Stimulated activated CD8-positive, alpha-beta memory T cell treated with anti-CD3 and anti-CD28 coated beads, Interleukin-2, amount 100 ng/mL, for 48 hours (primary cell): ENCODE results near the gene ATM.
A peak's percentile ranks its signal among the peaks of the same experiment; 100 is the strongest.

Experiments used
- DNase-seq, 2 donors: peaks; one replicate each; pipeline ENCODE4 v3.0.0-alpha.2; 2020; ENCODE audit warnings: low read depth in 2 of 2

ATM gene

GRCh38 chr11:108222574-108223347 lies at the start of gene ATM, which contains the start of gene NPAT:
Gene ATM (plus strand): TSS chr11:108223067. CDS start chr11:108227625, 4,558 bp downstream.
Gene NPAT (minus strand): TSS chr11:108222638. CDS start chr11:108222536, 102 bp downstream.
- peak; percentile 97 for DNase-seq

DNA sequence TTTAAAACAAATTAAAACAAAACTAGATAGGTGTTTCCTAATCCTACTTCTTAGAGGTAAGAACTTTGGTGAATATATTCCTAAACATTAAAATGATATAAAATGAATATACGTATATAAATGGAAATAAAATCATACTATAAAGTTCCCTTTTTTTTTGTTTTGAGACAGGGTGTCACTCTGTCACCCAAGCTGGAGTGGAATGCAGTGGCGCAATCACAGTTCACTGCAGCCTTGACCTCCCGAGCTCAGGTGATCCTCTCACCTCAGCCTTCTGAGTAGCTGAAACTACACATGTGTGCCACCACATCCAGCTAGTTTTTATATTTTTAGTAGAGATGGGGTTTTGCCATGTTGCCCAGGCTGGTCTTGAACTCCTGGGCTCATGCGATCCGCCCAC lies 45.3 kb upstream of the ATM start:
- DNase-seq, result no peak

GRCh38 chr11:108193725-108194124 lies 29.1 kb upstream of the ATM start:
- DNase-seq, result no peak

DNA sequence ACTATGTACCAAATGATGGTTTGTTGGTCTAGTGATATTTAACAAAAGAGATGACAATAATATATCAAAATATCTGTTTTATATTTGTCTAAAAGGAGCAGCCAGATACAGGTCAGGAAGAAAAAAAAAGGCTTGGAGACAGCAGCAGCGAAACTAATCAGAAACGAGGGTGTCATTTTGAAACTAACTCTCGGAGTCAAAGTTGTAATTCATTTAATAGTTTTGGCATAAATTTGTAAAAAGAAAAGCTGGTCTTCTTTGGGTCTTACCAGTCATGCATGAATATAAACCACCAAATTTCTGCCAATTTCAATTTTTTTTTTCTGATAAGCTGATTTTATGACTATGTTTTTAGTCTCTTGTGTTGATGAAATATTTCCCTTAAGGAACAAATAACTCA lies 26.0 kb upstream of the ATM start:
- DNase-seq, result no peak

DNA sequence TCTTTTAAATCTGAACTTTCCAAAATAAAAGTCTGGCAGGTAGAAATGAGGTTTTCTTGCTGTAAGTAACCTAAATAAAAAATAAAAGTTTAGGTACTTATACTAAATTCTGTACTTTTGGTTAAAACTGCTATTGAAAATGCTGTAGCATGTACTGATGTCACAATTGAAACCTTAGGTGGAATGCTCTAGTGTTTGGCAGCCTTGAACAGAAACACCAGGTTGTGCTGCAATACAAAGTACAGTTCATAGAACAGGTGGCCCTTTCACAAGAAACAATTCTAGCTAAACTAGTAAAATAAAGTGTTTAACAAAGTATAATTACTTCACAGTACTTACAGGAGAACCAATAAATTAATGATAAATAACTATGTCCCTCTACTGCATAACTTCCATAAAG lies 25.5 kb upstream of the ATM start:
- DNase-seq, result no peak

GRCh38 chr11:108198833-108199232 lies 24.0 kb upstream of the ATM start:
- DNase-seq, result no peak

- DNase-seq, result peak; percentile 41
Observed at GRCh38 chr11:108199446-108200321, 23.2 kb upstream of the ATM start.

GRCh38 chr11:108203075-108203474 lies 19.8 kb upstream of the ATM start:
- DNase-seq, result no peak

GRCh38 chr11:108204376-108204775 lies 18.5 kb upstream of the ATM start:
- DNase-seq, result no peak

DNA sequence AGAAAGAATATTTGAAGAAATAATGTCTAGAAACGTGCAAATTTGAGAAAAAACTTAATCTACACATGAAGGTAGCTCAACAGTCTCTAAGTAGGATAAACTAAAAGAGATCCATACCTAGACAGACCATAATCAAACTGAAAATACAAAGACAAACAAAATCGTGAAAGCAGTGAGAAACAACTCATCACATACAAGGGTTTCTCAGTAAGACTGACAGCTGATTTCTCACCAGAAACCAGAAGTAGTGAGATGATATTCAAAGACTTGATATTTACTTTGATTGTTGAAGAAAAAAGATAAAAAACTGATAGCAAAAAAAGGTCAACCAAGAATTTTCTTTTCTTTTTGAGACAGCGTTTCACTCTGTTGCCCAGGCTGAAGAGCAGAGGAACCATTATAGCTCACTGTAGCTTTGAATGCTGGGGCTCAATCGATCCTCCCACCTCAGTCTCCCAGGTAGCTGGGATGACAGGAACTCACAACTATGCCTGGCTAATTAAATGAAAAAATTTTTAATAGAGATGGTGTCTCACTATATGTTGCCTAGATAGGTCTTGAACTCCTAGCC lies 17.9 kb upstream of the ATM start:
- DNase-seq, result no peak

GRCh38 chr11:108206171-108206570 lies 16.7 kb upstream of the ATM start:
- no peak for DNase-seq

DNA sequence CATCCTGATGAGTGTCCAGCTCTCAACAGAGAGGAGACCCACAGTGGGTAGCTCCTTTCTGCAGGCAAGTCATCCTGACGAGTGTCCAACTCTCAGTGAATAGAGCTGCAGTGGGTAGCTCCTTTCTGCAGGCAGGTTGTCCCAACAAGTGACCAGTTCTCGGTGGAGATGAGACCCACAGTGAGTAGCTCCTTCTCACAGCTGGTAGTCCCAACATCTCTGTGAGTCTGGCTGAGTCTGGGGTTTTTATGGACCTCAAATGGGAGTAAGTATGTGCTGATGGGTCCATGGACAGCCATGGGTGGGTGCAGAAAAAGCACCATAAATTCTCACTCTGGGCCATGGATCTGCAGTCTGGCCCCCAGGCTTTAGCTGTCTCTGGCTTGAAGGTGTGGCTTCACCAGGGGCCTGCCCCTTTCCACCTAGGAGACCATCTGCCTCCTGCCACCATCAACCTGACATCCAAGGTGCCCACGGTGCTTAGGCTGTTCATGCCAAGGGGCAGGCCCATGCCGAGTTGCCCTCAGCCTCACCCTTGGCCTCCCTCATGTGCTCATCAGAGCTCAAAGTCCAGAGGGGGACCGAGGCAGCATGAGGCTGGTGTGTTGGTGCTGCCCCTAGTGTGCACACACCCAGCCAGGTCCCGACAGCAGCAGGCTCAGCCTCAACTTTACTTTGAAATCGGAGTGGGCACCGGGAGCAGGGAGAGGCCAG lies 15.7 kb upstream of the ATM start:
- no peak for DNase-seq

GRCh38 chr11:108207683-108208060 lies 15.2 kb upstream of the ATM start:
- no peak for DNase-seq

- DNase-seq, result no peak
Observed at GRCh38 chr11:108210441-108210840, 12.4 kb upstream of the ATM start.

GRCh38 chr11:108213784-108214183 lies 9.1 kb upstream of the ATM start:
- DNase-seq, result no peak

DNA sequence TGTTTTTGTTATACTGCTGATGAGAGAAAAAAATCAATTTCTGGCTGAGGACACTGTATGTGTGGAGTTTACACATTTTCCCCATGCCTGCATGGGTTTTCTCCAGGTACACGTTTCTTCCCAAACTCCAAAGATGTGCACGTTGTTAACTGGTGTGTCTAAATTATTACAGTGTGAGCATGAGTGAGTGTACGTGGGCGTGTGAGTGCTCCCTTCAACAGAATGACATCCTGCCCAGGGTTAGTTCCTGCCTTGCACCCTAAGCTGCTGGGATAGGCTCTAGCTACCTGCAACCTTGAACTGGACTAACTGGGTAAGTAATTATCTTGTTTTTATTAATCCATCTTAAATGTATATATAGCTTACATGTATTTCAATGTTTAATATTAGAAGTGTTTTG lies 5.9 kb upstream of the ATM start:
- no peak for DNase-seq

GRCh38 chr11:108218455-108218854 lies 4.4 kb upstream of the ATM start:
- no peak for DNase-seq

DNA sequence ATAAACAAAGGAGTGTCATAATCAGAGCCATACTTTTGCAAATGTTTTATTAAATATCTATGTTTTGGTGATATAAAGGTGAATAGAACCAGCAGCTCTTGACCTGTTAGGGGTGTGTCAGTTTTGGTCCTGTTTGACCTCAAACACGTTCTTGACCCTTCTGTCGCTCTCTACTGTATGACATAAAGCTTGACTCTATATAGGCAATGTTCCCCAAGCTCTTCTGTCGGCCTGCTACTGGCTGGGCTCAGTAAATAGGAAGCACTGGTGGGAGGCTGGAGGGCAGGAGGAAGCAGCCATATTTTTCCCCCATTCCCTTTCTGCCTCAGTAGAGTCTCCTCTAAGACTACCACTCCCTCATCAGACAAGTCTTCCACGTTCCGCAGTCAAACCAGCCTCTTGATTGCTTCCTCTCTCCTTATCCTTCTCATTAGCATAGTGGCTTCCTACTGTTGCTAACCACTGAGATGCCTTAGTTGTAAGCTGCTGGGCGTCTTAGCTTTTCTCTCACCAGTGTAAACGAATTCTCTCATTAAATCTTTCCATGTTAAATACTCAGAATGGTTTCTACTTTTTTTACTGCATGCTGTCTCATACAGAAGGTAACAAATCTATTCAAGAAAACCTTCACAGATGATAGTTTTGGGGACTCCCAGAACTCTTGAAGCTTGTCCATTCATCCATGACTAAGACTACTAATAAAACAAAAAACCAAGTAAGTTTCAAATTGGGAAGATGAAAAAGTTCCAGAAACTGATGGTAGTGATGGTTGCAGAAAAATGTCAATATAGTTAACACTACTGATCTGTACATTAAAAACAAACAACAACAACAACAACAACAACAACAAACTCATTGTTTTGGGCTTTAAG lies 3.7 kb upstream of the ATM start:
- DNase-seq, result no peak

- DNase-seq, result no peak
Observed at GRCh38 chr11:108220721-108221336, 2.0 kb upstream of the ATM start.

DNA sequence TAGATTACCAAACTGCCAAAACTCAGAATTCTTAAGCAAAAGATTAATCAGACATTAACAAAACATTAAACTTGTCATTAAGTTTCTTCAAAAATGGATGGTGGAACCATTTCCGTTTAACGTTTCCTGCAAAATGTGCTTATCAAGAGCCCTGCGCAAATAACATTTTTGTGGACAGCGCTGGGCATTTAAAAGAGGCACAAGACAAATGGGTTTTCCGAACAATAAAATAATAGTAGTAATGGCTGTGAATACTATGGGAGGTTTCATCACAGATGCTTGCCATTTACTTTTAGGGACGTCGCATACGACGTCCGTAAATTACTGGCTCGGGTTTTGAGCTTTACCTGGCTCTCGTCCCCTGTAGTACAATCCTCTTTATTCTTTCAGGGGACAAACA lies 1.5 kb upstream of the ATM start:
- DNase-seq, result no peak
